ENCODE data around the gene ZNF407. TPM values are rescaled to one million over a fixed set of nuclear protein-coding genes. Genes with fewer than 3 reads are reported as not detected.

The ZNF407 gene
- total RNA-seq, 1 donor from 2014 or later, result 9.0 TPM

GRCh38 chr18:75044791-75045190, 447.1 kb downstream of the ZNF407 start:
- TF ChIP-seq EZH2 (IDR thresholded peaks at IDR 0.05) (no peak), EZH2phosphoT487 (IDR thresholded peaks at IDR 0.05) (no peak)
- Histone ChIP-seq H3K4me1 (peaks cover 4% of the 10 kb centered on the region), H3K36me3 (no peaks in the 10 kb centered on the region), H3K27ac (no peak overlapping the region), H3K9ac (no peak overlapping the region), H4K20me1 (ENCODE audit: low read depth) (no peaks in the 10 kb centered on the region), H3F3A (ENCODE audit: low read depth) (no peaks in the 10 kb centered on the region), H3K9me3 (ENCODE audit: low read depth) (no peaks in the 10 kb centered on the region), H3K4me3 (no peak overlapping the region), H3K4me2 (no peak overlapping the region), H2AFZ (replicated peaks) (no peak overlapping the region), H3K79me2 (ENCODE audit: low read depth) (no peaks in the 10 kb centered on the region), H3K27me3 (no peaks in the 10 kb centered on the region)
- no peak for DNase-seq (ENCODE audit: low spot score)
- no peaks in the 10 kb centered on the region for H3K9me3 Mint-ChIP-seq
- H3K27me3 Mint-ChIP-seq (ENCODE audit: insufficient read depth, low read depth), result no peaks in the 10 kb centered on the region
- no peak overlapping the region for H3K27ac Mint-ChIP-seq
- H3K36me3 Mint-ChIP-seq, result no peaks in the 10 kb centered on the region
- H3K4me1 Mint-ChIP-seq, result no peaks in the 10 kb centered on the region
- no peak overlapping the region for H3K4me3 Mint-ChIP-seq

GRCh38 chr18:75045272-75045671, 447.6 kb downstream of the ZNF407 start:
- no peak overlapping the region for H3K9ac ChIP-seq
- TF ChIP-seq EZH2 (IDR thresholded peaks at IDR 0.05), result no peak
- TF ChIP-seq CTCF (IDR thresholded peaks at IDR 0.05), result no peak
- TF ChIP-seq EZH2phosphoT487 (IDR thresholded peaks at IDR 0.05), result no peak
- H2AFZ ChIP-seq (replicated peaks), result no peak overlapping the region
- H3K36me3 ChIP-seq, result no peaks in the 10 kb centered on the region
- H3K27me3 Mint-ChIP-seq (ENCODE audit: insufficient read depth, low read depth), result no peaks in the 10 kb centered on the region
- no peaks in the 10 kb centered on the region for H4K20me1 ChIP-seq (ENCODE audit: low read depth)
- DNase-seq (ENCODE audit: low spot score), result no peak
- H3K27ac Mint-ChIP-seq, result no peak overlapping the region
- no peaks in the 10 kb centered on the region for H3K9me3 Mint-ChIP-seq
- no peaks in the 10 kb centered on the region for H3K9me3 ChIP-seq (ENCODE audit: low read depth)
- no peaks in the 10 kb centered on the region for H3K36me3 Mint-ChIP-seq
- no peak overlapping the region for H3K4me2 ChIP-seq
- no peak overlapping the region for H3K27ac ChIP-seq
- H3K4me3 Mint-ChIP-seq, result no peak overlapping the region
- H3F3A ChIP-seq (ENCODE audit: low read depth), result no peaks in the 10 kb centered on the region
- no peak overlapping the region for H3K4me3 ChIP-seq
- peaks cover 4% of the 10 kb centered on the region for H3K4me1 ChIP-seq
- no peaks in the 10 kb centered on the region for H3K79me2 ChIP-seq (ENCODE audit: low read depth)
- H3K4me1 Mint-ChIP-seq, result no peaks in the 10 kb centered on the region
- H3K27me3 ChIP-seq, result no peaks in the 10 kb centered on the region

DNA sequence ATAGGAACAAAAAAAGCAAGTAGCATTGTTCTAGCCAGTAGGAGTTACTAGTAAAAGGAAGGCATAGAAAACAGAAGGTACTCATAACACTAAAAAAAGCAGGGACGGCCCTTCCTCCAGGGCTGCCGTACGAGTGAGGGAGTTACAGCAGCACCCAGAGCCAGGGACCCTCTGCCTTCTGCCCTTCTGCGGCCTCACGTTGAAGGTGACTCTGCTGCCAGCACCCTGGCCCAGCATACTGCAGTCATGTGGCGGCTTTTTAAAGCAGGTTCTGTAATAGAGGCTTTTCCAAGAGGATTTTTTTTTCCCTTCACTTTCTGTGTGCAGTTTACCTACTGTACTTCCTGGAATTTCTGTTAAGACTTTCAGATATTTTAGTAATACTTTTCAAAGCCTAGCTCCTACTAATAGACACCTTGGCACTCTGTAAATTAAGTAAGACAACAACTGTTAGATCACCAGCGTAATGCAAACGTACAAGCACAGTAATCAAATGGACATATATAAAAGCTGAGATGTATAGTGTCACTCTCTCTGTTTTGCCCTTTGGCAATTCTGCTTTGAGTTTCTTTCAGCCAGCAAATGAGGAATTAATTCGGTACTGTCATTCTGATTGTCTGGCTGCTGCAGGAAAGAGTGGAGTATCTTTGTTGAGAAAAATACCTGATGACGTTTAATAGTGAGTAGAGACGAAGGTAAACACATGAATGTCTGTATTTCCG, 449.7 kb downstream of the ZNF407 start:
- Histone ChIP-seq H3K36me3 (no peaks in the 10 kb centered on the region), H3K9me3 (ENCODE audit: low read depth) (no peaks in the 10 kb centered on the region), H3K27ac (no peak overlapping the region), H2AFZ (replicated peaks) (no peak overlapping the region), H4K20me1 (ENCODE audit: low read depth) (no peaks in the 10 kb centered on the region), H3K79me2 (ENCODE audit: low read depth) (no peaks in the 10 kb centered on the region), H3F3A (ENCODE audit: low read depth) (no peaks in the 10 kb centered on the region), H3K4me2 (no peak overlapping the region), H3K27me3 (no peaks in the 10 kb centered on the region), H3K9ac (no peak overlapping the region), H3K4me3 (no peak overlapping the region), H3K4me1 (peaks cover 4% of the 10 kb centered on the region)
- Mint-ChIP-seq H3K4me1 (no peaks in the 10 kb centered on the region), H3K27me3 (ENCODE audit: insufficient read depth, low read depth) (no peaks in the 10 kb centered on the region), H3K9me3 (no peaks in the 10 kb centered on the region), H3K27ac (no peak overlapping the region), H3K36me3 (no peaks in the 10 kb centered on the region), H3K4me3 (no peak overlapping the region)
- TF ChIP-seq EZH2phosphoT487 (IDR thresholded peaks at IDR 0.05), result no peak
- no peak for TF ChIP-seq CTCF (IDR thresholded peaks at IDR 0.05)
- TF ChIP-seq EZH2 (IDR thresholded peaks at IDR 0.05), result no peak
- no peak for DNase-seq (ENCODE audit: low spot score)

DNA sequence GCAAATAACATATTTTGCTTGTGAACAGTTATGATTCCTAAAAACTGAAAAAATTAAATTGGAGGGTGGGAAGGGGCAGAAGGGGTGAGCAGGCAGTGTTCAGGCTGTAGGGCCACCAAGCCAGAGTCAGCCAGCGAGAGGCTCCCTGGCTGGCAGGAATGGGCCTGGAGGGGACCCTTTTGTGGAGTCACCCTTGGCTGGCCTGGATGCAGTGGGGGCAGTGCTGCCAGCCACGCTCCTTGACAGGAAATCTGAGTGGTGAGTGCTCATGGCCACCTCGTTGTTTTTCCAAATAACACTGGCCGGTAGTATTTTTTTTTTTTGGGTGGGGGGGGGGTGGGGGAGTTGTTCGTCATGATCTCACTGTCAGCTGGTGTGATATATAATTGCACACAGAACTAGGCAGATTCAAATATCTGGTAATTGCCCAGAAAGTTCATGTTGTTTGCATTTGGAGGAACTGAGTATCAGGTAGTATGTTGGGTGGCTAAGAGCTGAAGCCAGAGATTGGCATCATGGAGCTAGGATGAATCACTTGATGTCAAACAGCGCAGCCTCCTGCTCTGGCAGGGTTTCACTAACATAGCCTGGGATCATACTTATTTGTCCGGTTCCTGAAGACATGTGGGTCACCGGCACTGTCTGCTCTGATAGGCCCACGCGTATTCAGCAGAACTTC, 451.2 kb downstream of the ZNF407 start:
- H3K4me1 Mint-ChIP-seq, result no peaks in the 10 kb centered on the region

More for the DNA sequence above, 451.2 kb downstream of the ZNF407 start:
- Histone ChIP-seq H3K4me2 (no peak overlapping the region), H3K27ac (no peak overlapping the region), H3K27me3 (no peaks in the 10 kb centered on the region), H3K9ac (no peak overlapping the region), H3K79me2 (ENCODE audit: low read depth) (no peaks in the 10 kb centered on the region), H2AFZ (replicated peaks) (no peak overlapping the region), H4K20me1 (ENCODE audit: low read depth) (no peaks in the 10 kb centered on the region), H3K4me3 (no peak overlapping the region), H3K9me3 (ENCODE audit: low read depth) (no peaks in the 10 kb centered on the region), H3F3A (ENCODE audit: low read depth) (no peaks in the 10 kb centered on the region), H3K36me3 (no peaks in the 10 kb centered on the region), H3K4me1 (peaks cover 4% of the 10 kb centered on the region)
- Mint-ChIP-seq H3K4me3 (no peak overlapping the region), H3K27me3 (ENCODE audit: insufficient read depth, low read depth) (no peaks in the 10 kb centered on the region), H3K9me3 (no peaks in the 10 kb centered on the region), H3K36me3 (no peaks in the 10 kb centered on the region), H3K27ac (no peak overlapping the region)
- TF ChIP-seq EZH2phosphoT487 (IDR thresholded peaks at IDR 0.05), result no peak
- no peak for TF ChIP-seq CTCF (IDR thresholded peaks at IDR 0.05)
- TF ChIP-seq EZH2 (IDR thresholded peaks at IDR 0.05), result no peak
- no peak for DNase-seq (ENCODE audit: low spot score)

All from neural progenitor cell (in vitro differentiated cells).